Ecto neural progenitor cell (in vitro differentiated cells): ENCODE data around the gene SPECC1L.
"Not testable (repeated sequence)": the region's sequence is repeated elsewhere in the genome, so short reads cannot be mapped to it uniquely, and the experiment has no call there.

ENCODE experiments used
- DNase-seq: peaks from one replicate; pipeline ENCODE4 v3.0.0-alpha.2; 2018; ENCODE audit warnings: low spot score

SPECC1L gene

DNA sequence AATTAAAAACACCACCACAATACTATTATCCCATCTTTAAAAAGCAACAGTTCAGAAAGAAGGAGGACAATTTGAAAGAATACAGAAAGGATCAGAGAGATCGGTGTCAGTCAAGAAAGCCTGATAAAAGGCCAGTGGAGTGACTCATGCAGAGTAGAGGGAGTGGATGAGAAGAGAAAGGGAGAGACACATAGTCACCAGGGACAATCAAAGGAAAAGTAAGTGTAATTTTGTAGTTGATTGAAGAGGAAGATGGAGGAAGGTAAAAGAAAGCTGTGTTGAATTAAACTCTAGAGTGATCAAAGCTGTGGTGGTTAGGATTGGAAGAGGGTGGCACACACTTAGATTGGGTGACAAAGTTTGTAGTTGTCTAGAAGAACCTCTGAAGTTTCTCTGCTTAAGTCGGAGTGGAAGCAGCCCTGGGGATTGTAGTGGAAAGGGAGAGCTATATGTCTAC is 14.1 kb downstream of the SPECC1L start:
- no peak for DNase-seq

DNA sequence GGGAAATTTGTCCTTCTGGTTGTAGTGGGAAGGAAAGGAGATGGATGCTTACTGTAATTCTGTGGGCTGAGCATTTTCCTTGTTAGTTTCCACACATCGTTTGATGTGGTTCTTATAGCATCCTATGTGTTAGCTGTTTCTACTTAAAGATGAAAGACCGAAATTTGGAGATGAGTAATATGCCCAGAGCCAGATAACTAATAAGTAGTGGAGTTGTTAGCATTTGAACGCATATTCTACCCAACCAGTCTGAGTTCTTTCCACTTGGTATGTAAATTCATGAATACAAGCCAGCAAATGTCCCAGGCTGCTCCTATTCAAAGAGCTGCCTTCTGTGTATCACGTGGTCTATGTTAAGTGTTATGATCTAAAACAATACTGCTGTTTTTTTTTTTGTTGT is 14.6 kb downstream of the SPECC1L start:
- no peak for DNase-seq

DNA sequence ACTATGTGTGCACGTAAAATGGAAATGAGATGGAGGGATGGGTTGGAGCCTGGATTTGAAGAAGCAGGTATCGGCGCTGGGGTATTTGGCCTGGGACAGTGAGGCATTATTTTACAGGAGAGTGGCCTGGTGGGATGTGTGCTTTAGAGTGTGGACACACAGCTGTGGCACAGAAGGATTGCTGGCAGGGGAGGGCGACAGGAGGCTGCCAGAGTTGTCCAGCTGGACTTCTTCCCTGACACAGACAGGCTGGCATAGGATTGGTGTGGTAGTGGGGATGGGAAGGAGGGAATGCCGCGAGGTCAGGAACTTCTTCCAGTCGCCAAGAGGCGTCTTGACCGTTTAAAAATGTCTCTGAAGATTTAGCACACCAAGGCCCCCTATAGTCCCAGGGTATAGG is 16.6 kb downstream of the SPECC1L start:
- DNase-seq, result not testable (repeated sequence)

DNA sequence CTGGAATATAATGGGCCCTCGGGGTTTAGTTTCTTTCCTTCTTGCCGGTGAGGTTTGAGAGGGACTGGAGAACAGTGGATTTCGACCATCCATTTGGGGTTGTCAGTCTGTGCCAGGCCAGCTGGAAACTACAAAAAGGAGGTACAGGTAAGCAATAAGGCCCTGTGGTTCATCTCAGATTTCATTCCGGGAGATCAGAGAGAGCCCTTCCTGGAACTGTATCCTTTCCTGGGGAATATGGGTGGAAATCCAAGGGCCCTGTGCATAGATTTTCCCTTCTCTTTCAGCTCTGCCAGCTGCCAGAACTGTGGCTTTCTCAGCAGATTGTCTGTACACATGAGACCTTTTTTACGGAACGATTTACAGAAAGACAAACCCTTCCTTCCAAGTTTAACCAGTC is 17.2 kb downstream of the SPECC1L start:
- DNase-seq, result not testable (repeated sequence)

DNA sequence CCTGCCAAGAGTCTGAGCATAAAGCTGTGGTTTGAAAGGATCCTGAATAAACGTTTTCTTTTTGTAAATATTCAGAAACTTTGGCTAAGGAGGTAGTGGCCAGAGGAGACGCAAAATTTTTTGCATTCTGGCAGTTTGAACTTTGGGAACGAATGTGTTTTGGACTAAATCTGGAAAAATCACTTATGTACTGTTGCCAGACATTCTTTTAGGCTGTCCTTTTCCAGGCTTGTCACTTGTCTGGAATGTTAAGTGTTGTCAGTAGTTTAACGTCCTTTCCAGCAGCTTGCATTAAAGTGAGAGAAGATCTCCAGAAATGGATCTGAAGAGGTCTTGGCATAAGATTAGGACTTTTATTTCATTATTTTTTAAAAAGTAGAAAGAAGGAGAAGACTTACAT is 18.5 kb downstream of the SPECC1L start:
- DNase-seq, result no peak

DNA sequence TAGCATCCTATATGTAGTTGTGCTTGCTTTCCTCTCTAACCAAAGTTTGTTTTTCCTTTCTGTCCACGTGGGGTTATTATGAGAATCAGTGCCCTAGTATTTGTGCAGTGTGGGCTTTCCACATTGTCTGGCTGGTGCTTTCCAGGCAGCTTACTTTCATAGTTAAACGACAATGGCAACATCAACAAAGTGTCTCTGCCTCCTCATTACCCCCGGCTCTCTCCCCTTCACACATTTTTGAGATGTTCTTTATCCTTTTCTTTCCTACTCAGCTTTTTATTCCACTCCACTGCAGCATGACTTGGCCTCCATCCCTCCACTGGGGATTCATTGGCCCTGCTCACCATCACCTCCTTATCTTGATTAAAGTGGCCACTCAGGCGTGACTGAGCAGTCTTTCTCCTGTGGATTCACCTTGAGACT is 19.1 kb downstream of the SPECC1L start:
- DNase-seq, result no peak

DNA sequence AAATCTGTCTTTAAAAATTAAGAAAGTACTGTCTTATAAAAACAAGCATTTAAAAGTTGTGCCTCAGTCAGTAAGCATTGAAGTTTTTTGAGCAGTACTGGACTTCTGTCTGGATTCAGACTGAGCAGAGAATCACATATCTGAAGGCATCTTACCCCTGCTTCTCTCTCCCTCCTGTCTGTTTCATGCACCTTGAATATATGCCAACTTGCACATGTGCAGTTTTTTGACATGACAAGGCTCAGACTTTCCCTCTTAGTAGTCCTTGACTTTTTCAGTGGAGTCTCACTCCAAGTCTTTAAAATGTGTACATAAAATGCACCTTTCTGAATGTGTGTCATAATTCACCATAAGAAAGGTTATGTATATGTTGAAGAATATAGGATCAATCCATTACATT is 19.8 kb downstream of the SPECC1L start:
- no peak for DNase-seq

DNA sequence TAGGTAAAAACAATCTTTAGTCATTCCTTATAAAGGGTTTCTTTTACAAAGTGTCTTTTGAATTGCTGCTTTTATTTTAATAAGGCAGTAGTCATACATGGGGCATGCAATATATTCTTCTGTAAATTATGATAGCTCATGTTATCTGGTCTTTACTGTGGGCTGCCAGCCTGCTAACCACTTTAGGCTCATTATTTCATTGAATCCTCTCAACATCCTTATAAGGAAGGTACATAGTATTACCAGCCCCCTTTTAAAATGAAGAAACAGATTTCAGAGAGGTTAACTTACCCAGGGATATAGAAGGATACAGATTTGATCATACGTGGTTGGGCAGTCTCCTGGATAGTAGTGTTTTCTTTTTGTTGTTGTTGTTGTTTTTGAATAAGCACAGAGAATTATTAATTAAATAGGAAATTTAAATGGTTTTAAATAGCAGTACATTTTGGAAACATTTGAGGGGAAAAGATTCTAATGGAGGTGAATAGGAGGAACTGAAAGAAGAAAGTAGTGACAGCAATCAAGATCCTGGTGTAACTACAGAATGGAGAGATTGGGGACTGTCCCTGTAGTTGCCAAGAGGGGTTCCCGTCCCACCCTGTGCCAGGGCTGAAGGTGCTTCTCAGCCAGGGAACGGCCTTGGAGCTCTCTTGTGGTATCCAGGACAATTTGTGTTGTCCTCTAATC is 21.0 kb downstream of the SPECC1L start:
- DNase-seq, result no peak

DNA sequence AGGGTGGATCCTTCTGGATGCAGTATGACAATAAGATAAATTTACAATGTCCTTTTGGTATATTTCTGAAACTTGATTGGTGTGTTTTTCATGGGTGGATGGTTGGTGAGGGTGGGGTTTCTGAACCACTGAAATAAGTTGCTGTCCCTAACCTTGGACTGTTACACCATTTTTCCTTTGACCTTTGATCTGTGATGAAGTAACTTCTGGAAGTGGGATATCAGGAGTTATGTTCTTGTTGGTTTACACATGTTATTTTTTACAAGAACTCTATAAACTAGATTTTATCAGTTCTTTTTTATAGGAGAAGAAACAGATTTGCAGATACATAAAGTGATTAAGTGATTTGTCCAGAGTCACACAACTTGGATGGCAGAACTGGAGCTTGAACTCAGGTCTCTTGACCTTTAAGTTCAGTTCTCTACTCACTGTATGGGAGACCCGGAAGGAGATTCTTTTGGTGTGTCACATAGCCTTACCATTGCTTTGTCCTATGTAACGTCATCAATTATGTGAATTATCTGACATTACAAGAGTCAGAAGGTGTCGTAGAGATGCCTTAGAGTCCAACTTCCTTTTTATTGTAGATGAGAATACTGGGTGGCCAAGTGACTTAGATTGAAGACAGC is 21.7 kb downstream of the SPECC1L start:
- DNase-seq, result not testable (repeated sequence)

DNA sequence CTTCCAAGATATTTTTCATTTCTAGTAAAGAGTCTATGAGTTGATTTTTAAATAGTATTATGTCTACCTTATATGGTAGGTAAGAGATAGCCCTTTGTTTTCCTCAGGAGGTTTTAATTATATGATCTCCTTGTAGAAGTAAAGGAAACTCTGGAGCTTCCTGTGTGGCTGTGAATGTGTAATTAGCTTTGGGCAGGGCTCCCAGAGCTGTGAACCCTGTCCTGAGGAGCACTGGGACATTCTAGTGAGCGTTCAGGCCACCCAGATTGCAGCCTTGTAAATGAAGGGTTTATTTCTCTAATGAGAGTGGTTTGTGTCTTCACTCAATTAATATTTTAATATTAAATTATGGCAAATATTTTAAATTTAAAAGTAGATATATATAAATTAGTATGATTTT is 24.3 kb downstream of the SPECC1L start:
- not testable (repeated sequence) for DNase-seq

DNA sequence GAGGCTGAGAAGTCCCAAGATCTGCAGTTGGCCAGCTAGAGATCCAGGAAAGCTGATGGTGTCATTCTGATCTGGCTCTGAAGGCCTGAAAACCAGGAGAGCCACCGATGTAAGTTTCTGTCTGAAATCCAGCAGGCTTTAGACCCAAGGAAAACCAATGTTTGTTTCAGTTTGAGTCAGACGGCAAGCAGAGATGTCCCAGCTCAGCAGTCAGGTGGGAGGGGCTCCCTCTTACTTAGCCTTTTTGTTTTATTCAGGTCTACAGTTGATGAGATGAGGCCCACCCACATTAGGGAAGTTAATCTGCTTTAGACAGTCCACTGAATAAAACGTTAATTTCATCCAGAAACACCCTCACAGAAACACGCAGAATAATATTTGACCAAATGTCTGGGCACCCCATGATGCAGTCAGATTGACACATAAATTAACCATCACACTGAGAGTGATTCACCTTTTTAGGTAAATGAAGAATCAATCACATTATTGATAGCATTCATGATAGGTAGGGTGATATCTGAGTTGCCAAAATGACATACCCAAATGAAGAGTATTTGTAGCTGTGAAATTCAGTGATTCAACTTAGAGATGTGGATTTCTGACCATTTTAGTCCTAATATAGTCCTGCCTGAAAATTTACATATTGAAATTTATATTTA is 28.0 kb downstream of the SPECC1L start:
- DNase-seq, result not testable (repeated sequence)

DNA sequence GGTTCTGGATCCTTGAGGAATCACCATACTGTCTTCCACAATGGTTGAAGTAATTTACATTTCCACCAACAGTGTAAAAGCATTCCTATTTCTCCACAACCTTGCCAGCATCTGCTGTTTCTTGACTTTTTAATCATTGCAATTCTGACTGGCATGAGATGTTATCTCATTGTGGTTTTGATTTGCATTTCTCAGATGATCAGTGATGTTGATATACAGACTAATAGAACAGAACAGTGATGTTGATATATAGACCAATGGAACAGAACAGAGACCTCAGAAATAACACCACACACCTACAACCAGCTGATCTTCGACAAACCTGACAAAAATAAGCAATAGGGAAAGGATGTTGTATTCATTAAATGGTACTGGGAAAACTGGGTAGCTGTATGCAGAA is 29.9 kb downstream of the SPECC1L start:
- DNase-seq, result not testable (repeated sequence)

DNA sequence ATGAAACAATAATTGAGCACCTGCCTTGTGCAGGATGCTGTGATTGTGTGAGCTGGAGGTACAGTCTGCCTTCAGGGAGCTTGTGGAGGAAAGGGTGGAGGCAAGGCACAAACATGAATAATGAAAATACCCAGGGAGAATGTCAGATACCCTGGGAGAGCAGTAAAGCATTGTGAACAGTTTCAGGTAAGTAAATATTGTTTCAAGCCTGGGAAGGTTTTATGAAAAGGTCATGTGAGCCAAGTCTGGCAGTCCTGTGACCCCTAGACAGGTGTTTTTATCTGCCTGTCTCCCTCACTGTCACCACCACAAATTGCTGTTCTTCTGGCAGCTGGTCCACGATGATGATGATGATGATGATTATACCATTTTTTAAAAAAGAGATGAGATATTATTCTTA is 32.0 kb downstream of the SPECC1L start:
- no peak for DNase-seq

DNA sequence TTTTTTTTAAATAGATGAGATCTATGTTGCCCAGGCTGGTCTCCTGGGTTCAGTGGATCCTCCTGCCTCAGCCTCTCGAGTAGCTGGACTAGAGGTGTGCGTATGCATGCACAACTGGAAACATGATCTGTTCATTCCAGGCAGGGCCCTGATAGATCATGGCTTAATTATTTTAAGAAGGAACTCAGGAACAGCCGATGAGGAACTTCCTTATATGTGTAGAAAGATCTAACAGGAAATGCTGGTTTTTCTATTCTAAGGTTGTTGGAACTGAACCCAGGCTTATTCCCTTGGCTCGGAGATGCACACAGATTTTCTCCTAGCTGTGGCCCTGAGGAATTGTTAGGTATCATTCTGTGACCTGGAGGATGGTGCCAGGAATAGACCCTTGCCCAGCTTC is 32.4 kb downstream of the SPECC1L start:
- DNase-seq, result no peak

DNA sequence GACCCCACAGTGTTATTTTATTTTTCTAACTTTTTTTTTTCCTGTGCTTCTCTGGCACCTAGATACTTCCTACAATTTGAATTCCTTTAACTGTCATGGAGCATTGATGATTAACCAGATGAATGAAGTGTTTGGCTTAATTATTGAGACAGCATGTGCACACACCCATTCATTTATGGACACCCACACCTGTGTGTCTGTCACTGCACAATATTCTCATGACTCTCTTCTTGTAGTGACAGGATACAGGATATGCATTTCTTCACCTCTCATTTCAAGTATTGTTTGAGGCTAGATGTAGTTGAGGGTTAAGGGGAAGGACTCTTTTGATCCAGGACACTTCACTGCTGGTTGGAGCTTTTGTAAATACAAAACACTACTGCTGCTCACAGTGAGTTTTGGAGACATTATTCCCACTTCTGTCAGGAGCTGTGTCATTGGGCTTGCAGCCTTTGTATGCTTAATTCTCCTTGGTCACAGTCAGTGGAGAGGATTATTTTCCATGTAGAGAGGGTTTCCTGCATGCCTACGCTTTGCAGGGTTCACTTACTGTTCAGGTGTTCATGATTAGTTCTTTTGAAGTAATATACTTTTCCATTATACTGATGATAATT is 33.5 kb downstream of the SPECC1L start:
- DNase-seq, result no peak

DNA sequence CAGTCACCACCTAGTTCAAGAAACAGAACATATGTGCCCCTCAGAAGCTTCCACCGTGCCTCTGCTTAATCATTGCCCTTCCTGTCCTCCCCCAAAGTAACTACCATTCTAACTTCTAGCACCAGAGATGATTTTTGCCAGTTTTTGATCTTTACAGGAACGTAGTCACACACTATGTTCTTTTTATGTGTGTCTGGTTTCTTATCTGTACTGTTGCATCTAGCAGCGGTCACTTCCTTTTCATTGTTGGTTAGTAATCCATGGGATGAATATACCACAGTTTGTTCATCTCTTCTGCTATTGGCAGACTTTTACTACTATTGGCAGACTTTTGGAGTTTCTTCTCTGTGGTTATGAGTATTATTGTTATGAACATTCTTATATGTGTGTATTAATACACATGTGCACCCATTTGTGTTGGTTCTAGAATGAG is 34.6 kb downstream of the SPECC1L start:
- DNase-seq, result no peak

DNA sequence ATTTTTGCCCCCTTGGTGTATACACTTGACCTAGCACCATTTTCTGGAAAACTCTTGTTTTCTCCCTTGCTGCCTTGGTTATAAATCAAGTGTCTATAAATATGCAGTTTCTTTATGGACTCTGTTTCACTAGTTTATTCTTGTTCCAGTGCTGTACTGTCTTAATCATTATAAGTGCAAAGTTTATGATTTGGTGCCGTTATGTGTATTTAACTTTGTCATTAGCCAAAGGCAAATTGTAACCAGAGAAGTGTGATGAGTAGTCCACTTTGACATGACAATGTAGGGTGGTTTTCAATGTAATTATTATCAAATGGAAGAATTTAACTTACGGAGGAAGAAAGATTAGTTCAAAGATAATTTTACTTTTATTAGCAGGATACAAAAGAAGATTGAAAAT is 40.3 kb downstream of the SPECC1L start:
- no peak for DNase-seq

DNA sequence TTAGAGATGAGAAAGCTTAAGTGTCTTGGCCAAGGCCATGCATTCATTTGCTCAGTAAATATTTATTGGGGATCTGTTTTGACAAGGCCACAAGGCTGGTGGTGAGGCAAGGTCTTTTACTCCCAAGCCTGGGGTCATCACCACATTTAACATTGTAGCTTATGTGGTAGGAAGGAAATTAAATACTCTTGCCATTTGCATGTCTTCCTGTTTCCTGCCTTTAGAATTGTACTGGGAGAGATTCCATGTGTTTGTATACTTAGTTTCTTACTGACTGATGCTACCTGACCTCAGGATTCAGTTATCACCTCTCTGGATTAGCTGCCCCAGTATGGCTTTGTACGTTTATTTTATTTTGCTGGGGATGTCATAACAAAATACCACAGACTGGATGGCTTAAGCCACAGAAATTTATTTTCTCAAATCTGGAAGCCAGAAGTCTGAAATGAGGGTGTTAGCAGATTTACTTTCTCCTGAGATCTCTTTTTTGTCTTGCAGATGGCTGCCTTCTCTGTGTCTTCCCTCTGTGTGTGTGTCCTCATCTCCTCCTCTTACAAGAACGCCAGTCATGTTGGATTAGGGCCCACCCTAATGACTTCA is 44.8 kb downstream of the SPECC1L start:
- no peak for DNase-seq

DNA sequence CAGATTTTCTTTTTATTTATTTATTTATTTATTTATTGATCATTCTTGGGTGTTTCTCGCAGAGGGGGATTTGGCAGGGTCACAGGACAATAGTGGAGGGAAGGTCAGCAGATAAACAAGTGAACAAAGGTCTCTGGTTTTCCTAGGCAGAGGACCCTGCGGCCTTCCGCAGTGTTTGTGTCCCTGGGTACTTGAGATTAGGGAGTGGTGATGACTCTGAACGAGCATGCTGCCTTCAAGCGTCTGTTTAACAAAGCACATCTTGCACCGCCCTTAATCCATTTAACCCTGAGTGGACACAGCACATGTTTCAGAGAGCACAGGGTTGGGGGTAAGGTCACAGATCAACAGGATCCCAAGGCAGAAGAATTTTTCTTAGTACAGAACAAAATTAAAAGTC is 45.6 kb downstream of the SPECC1L start:
- not testable (repeated sequence) for DNase-seq

DNA sequence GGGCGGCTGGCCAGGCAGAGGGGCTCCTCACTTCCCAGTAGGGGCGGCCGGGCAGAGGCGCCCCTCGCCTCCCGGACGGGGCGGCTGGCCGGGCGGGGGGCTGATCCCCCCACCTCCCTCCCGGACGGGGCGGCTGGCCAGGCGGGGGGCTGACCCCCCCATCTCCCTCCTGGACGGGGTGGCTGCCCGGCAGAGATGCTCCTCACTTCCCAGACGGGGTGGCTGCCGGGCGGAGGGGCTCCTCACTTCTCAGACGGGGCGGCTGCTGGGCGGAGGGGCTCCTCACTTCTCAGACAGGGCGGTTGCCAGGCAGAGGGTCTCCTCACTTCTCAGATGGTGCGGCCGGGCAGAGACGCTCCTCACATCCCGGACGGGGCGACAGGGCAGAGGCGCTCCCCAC is 46.9 kb downstream of the SPECC1L start:
- DNase-seq, result not testable (repeated sequence)

DNA sequence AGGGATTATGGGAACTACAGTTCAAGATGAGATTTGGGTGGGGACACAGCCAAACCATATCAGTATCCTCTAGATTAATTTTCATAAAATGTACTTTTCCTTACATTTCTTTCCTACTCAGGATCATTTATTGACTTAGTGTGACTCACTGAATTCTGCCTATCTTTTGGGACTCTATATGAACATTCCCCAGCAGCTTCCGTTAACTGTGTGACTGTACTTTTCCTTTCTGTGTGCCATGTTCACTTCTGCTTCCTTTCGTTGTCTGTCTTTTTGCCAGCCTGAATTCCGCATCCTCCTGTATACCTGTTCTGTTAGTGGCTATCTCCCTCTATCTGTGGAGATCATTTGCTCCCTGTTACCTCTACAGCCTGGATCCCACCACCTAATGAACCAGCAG is 48.8 kb downstream of the SPECC1L start:
- no peak for DNase-seq

DNA sequence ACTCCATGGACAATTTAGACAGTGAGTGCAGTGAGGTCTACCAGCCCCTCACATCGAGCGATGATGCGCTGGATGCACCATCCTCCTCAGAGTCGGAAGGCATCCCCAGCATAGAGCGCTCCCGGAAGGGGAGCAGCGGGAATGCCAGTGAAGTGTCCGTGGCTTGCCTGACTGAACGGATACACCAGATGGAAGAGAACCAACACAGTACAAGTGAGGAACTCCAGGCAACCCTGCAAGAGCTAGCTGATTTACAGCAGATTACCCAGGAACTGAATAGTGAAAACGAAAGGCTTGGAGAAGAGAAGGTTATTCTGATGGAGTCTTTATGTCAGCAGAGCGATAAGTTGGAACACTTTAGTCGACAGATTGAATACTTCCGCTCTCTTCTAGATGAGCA is 51.4 kb downstream of the SPECC1L start:
- no peak for DNase-seq
